Motor neuron (in vitro differentiated cells): ENCODE measurements around the gene MACC1. TPM values are rescaled to one million over a fixed set of nuclear protein-coding genes. Genes with fewer than 3 reads are reported as not detected.

ENCODE experiments used
- ATAC-seq, 8 experiments: fragments of 200-7000 bp; cut with Tn5 transposase; replicated peaks in 6 of 8; 2 replicates each; pipeline ENCODE4 v1.8.0; 2021; ENCODE audit warnings: mild to moderate bottlenecking in 8 of 8, moderate library complexity in 8 of 8
- H3K27ac ChIP-seq, 2 donors: fragments of 250-450 bp; sonication (Bioruptor Pico); 2 replicates each; pipeline ENCODE4 v1.9.0; 2021; ENCODE audit warnings: antibody characterized with exemption in 2 of 2, mild to moderate bottlenecking in 2 of 2, moderate library complexity in 1 of 2
- H3K4me1 ChIP-seq, 2 donors: fragments of 250-450 bp; sonication (Bioruptor Pico); replicated peaks in 1 of 2; 2 replicates each; pipeline ENCODE4 v1.6.1; 2021; ENCODE audit warnings: antibody characterized with exemption in 2 of 2, mild to moderate bottlenecking in 2 of 2, moderate library complexity in 1 of 2
- H3K4me3 ChIP-seq, 5 donors: fragments of 250-450 bp; sonication (Bioruptor Pico); 2 replicates each; pipeline ENCODE4 v1.9.0; 2021; ENCODE audit warnings: antibody characterized with exemption in 5 of 5, mild to moderate bottlenecking in 5 of 5, moderate library complexity in 4 of 5
- WGBS, 10 experiments: fragments of 450-650 bp; shearing (Covaris generic); methylation state at CpG; one replicate each; pipeline ENCODE4 v1.0.0; 2022; 5-methylcytosine and 5-hydroxymethylcytosine counted together
- in situ Hi-C, 9 experiments: fragments of 400-800 bp; cut with MboI; loops; one replicate each; pipeline ENCODE4 v1.15.0; 2021; ENCODE audit warnings: low sequenced_read_pairs in 9 of 9, low pct_unique_long_range_greater_than_20kb in 2 of 9; ENCODE audit not compliant: unreplicated experiment in 9 of 9
- total RNA-seq, 8 experiments: library from RNA; unstranded; fragments of 300-600 nt; gene quantifications; 2 replicates each; pipeline versions ENCODE4 v1.2.3 to v1.2.4, GENCODE V29; 2022

MACC1 gene
- total RNA-seq, 8 experiments from 2014 or later: 0.04 to 0.28 (median 0.09) TPM

GRCh38 chr7:20238194-20238753, 21.1 kb upstream of the MACC1 start:
- 49 to 94% (median 74%) methylated on average over 2 to 7 of the region's 7 CpGs; no CpG with 5 or more reads in 1 of the 10 experiments for WGBS, 10 experiments
- Histone ChIP-seq H3K4me1 (peaks cover 25 to 36% of the 10 kb centered on the region in 2 donors), H3K4me3 (no peak overlapping the region), H3K27ac (peak overlapping the region in 1 of 2 donors; percentile 61)
- peak in 4 of 8 experiments; percentile 6 to 60 (median 34) for ATAC-seq
- in situ Hi-C loops: no loop called here

- Histone ChIP-seq H3K4me1 (peaks cover 25 to 36% of the 10 kb centered on the region in 2 donors), H3K27ac (no peak overlapping the region), H3K4me3 (no peak overlapping the region)
- in situ Hi-C loops: no loop called here
- WGBS, 10 experiments: 71 to 100% (median 85%) methylated on average over 1 to 2 of the region's 2 CpGs; no CpG with 5 or more reads in 3 of the 10 experiments
- peak in 1 of 8 experiments; percentile 32 for ATAC-seq
Observed at GRCh38 chr7:20237464-20238193, 20.4 kb upstream of the MACC1 start.

- ATAC-seq: no peak
- Histone ChIP-seq H3K4me1 (peaks cover 24 to 33% of the 10 kb centered on the region in 2 donors), H3K4me3 (no peak overlapping the region), H3K27ac (no peak overlapping the region)
- in situ Hi-C loops: no loop called here
Observed at GRCh38 chr7:20236790-20237189, 19.6 kb upstream of the MACC1 start.

GRCh38 chr7:20236043-20236442, 18.9 kb upstream of the MACC1 start:
- ATAC-seq: no peak
- in situ Hi-C loops: no loop called here

GRCh38 chr7:20235288-20235687, 18.1 kb upstream of the MACC1 start:
- in situ Hi-C loops: no loop called here
- 17 to 100% (median 80%) methylated on average over 1 to 4 of the region's 4 CpGs; no CpG with 5 or more reads in 1 of the 10 experiments for WGBS, 10 experiments
- no peak overlapping the region for H3K4me3 ChIP-seq
- no peak for ATAC-seq
- H3K27ac ChIP-seq: no peak overlapping the region
- peaks cover 14 to 18% of the 10 kb centered on the region in 2 donors for H3K4me1 ChIP-seq

More at GRCh38 chr7:20236043-20236442, 18.9 kb upstream of the MACC1 start:
- WGBS, 10 experiments: 78 to 100% (median 93%) methylated on average over 1 to 6 of the region's 6 CpGs
- Histone ChIP-seq H3K4me1 (peaks cover 17 to 25% of the 10 kb centered on the region in 2 donors), H3K4me3 (no peak overlapping the region), H3K27ac (no peak overlapping the region)

GRCh38 chr7:20233362-20233761, 16.2 kb upstream of the MACC1 start:
- no peak overlapping the region for H3K4me3 ChIP-seq
- in situ Hi-C loops: no loop called here

GRCh38 chr7:20232848-20233247, 15.7 kb upstream of the MACC1 start:
- WGBS, 10 experiments: 90 to 100% (median 100%) methylated on average over 1 of the region's 1 CpG; no CpG with 5 or more reads in 1 of the 10 experiments
- no peak for ATAC-seq
- in situ Hi-C loops: no loop called here
- Histone ChIP-seq H3K4me3 (no peak overlapping the region), H3K27ac (no peak overlapping the region), H3K4me1 (peaks cover 5 to 8% of the 10 kb centered on the region in 2 donors)

More at GRCh38 chr7:20233362-20233761, 16.2 kb upstream of the MACC1 start:
- 68 to 100% (median 85%) methylated on average over 2 to 4 of the region's 4 CpGs; no CpG with 5 or more reads in 1 of the 10 experiments for WGBS, 10 experiments
- H3K27ac ChIP-seq: no peak overlapping the region
- peaks cover 11 to 12% of the 10 kb centered on the region in 2 donors for H3K4me1 ChIP-seq
- no peak for ATAC-seq

GRCh38 chr7:20229646-20230500, 12.7 kb upstream of the MACC1 start:
- H3K27ac ChIP-seq: no peak overlapping the region
- no peak overlapping the region for H3K4me3 ChIP-seq
- 16 to 100% (median 72%) methylated on average over 2 to 7 of the region's 7 CpGs for WGBS, 10 experiments
- ATAC-seq: peak in 2 of 8 experiments; percentile 75 to 83
- in situ Hi-C loops: no loop called here
- no peaks in the 10 kb centered on the region for H3K4me1 ChIP-seq

- Histone ChIP-seq H3K4me1 (no peaks in the 10 kb centered on the region), H3K4me3 (no peak overlapping the region), H3K27ac (no peak overlapping the region)
- ATAC-seq: no peak
- in situ Hi-C loops: no loop called here
- 58 to 100% (median 75%) methylated on average over 1 to 3 of the region's 3 CpGs for WGBS, 10 experiments
Observed at GRCh38 chr7:20229081-20229480, 11.9 kb upstream of the MACC1 start.

- Histone ChIP-seq H3K4me1 (no peaks in the 10 kb centered on the region), H3K27ac (no peak overlapping the region), H3K4me3 (no peak overlapping the region)
- in situ Hi-C loops: no loop called here
- no peak for ATAC-seq
Observed at GRCh38 chr7:20228654-20229053, 11.5 kb upstream of the MACC1 start.

GRCh38 chr7:20227291-20227795, 10.2 kb upstream of the MACC1 start:
- Histone ChIP-seq H3K4me3 (no peak overlapping the region), H3K27ac (no peak overlapping the region), H3K4me1 (no peaks in the 10 kb centered on the region)
- WGBS, 10 experiments: 0 to 92% (median 85%) methylated on average over 1 to 2 of the region's 2 CpGs; no CpG with 5 or more reads in 2 of the 10 experiments
- in situ Hi-C loops: no loop called here
- ATAC-seq: no peak

- in situ Hi-C loops: no loop called here
- 0 to 100% (median 7%) methylated on average over 1 of the region's 1 CpG; no CpG with 5 or more reads in 1 of the 10 experiments for WGBS, 10 experiments
- no peaks in the 10 kb centered on the region for H3K4me1 ChIP-seq
- no peak overlapping the region for H3K27ac ChIP-seq
- H3K4me3 ChIP-seq: no peak overlapping the region
- peak in 1 of 8 experiments; percentile 83 for ATAC-seq
Observed at GRCh38 chr7:20226860-20227259, 9.7 kb upstream of the MACC1 start.

- Histone ChIP-seq H3K4me3 (no peak overlapping the region), H3K27ac (no peak overlapping the region), H3K4me1 (no peaks in the 10 kb centered on the region)
- in situ Hi-C loops: no loop called here
- 63 to 100% (median 87%) methylated on average over 1 to 2 of the region's 2 CpGs; no CpG with 5 or more reads in 2 of the 10 experiments for WGBS, 10 experiments
- no peak for ATAC-seq
Observed at GRCh38 chr7:20225384-20225783, 8.2 kb upstream of the MACC1 start.
